ENCODE measurements around the gene GSG1.
A peak's percentile ranks its signal among the peaks of the same experiment; 100 is the strongest.

GSG1 gene

GRCh38 chr12:13044906-13045299, 58.6 kb downstream of the GSG1 start:
- Histone ChIP-seq H3K27ac (replicated peaks) (no peak overlapping the region; the same call in 1 of the 2 replicates), H3K27me3 (ENCODE audit: insufficient read depth, poor library complexity, severe bottlenecking) (no peaks in the 10 kb centered on the region), H3K4me3 (replicated peaks; ENCODE audit: insufficient read depth, low read length) (peak overlapping the region; percentile 100)
- DNase-seq (ENCODE audit: low read depth in 1 of 2, low spot score in 1 of 2): no peak
- TF ChIP-seq SPI1 (IDR thresholded peaks at IDR 0.05; ENCODE audit: borderline replicate concordance, low read depth) (no peak), POLR2AphosphoS5 (IDR thresholded peaks at IDR 0.05; ENCODE audit: low read depth) (no peak), CTCF (IDR thresholded peaks at IDR 0.05; ENCODE audit: insufficient read depth, low read length) (no peak)
- TF ChIP-seq, protein P1, sequence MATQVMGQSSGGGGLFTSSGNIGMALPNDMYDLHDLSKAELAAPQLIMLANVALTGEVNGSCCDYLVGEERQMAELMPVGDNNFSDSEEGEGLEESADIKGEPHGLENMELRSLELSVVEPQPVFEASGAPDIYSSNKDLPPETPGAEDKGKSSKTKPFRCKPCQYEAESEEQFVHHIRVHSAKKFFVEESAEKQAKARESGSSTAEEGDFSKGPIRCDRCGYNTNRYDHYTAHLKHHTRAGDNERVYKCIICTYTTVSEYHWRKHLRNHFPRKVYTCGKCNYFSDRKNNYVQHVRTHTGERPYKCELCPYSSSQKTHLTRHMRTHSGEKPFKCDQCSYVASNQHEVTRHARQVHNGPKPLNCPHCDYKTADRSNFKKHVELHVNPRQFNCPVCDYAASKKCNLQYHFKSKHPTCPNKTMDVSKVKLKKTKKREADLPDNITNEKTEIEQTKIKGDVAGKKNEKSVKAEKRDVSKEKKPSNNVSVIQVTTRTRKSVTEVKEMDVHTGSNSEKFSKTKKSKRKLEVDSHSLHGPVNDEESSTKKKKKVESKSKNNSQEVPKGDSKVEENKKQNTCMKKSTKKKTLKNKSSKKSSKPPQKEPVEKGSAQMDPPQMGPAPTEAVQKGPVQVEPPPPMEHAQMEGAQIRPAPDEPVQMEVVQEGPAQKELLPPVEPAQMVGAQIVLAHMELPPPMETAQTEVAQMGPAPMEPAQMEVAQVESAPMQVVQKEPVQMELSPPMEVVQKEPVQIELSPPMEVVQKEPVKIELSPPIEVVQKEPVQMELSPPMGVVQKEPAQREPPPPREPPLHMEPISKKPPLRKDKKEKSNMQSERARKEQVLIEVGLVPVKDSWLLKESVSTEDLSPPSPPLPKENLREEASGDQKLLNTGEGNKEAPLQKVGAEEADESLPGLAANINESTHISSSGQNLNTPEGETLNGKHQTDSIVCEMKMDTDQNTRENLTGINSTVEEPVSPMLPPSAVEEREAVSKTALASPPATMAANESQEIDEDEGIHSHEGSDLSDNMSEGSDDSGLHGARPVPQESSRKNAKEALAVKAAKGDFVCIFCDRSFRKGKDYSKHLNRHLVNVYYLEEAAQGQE (IDR thresholded peaks at IDR 0.05; ENCODE audit: insufficient replicate concordance, low read depth): peak; percentile 40

DNA sequence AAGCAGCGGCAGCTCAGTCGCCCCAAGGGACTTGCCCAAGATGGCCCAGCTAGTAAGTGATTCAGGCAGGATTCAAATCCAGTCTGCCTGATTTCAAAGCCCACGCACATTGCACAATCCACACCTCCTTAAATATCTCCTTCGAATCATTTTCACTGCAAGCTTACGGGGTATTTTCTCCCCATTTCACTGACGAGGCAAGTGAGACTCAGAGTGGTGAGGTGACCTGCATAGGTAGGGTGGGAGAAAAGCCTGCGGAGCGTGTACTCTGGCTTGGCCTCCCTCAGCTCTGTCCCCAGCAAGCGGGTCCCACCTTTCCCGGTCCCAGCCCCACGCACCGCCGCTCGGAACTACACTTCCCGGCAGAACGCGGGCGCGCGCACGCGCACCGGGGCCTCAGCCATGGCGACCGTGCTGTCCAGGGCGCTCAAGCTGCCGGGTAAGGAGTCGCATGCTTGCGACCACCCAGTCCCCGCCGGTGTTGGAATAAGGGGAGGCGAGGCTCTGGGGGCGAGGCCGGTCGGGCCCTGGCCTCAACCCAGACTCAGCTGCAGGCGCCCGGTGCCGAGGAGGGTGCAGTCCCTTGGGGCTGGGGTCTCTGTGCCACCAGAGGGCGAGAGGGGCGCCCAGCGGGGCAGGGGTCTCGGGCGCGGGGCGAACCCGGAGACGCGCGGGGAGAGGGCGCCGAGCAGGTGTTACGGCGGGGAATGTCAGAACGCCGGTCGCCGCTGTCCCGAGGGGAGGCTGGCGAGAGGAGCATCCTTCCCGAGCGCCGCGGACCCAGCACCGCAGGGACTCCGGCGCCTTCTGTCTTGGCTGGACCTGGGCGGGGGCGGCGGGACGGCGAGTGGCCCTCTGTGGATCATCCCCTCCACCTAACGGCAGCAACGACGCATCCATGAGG, 59.2 kb downstream of the GSG1 start, which contains the start of gene FAM234B:
FAM234B (plus strand) TSS at position 380 of the 904 bp plus-strand sequence; CDS start at position 403, 23 bp downstream.
- no peaks in the 10 kb centered on the region for H3K27me3 ChIP-seq (ENCODE audit: insufficient read depth, poor library complexity, severe bottlenecking)
- H3K27ac ChIP-seq (replicated peaks): peak within 1 kb of the TSS; percentile 61
- H3K4me3 ChIP-seq (replicated peaks; ENCODE audit: insufficient read depth, low read length): peak within 1 kb of the TSS; percentile 100
- TF ChIP-seq SPI1 (IDR thresholded peaks at IDR 0.05; ENCODE audit: borderline replicate concordance, low read depth): no peak
- TF ChIP-seq, protein P1 (IDR thresholded peaks at IDR 0.05; ENCODE audit: insufficient replicate concordance, low read depth): peak; percentile 57
- DNase-seq (ENCODE audit: low read depth in 1 of 2, low spot score in 1 of 2): peak; percentile 55 to 68

GRCh38 chr12:13042666-13043230, 60.7 kb downstream of the GSG1 start:
- no peak overlapping the region for H3K4me3 ChIP-seq (replicated peaks; ENCODE audit: insufficient read depth, low read length)
- TF ChIP-seq, protein P1 (IDR thresholded peaks at IDR 0.05; ENCODE audit: insufficient replicate concordance, low read depth): no peak
- TF ChIP-seq CTCF (IDR thresholded peaks at IDR 0.05; ENCODE audit: insufficient read depth, low read length): no peak
- no peak for TF ChIP-seq GABPA (IDR thresholded peaks at IDR 0.05; ENCODE audit: low read depth)
- no peak for TF ChIP-seq SPI1 (IDR thresholded peaks at IDR 0.05; ENCODE audit: borderline replicate concordance, low read depth)
- no peak for TF ChIP-seq POLR2AphosphoS5 (IDR thresholded peaks at IDR 0.05; ENCODE audit: low read depth)
- H3K27me3 ChIP-seq (ENCODE audit: insufficient read depth, poor library complexity, severe bottlenecking): no peaks in the 10 kb centered on the region
- no peak overlapping the region for H3K27ac ChIP-seq (replicated peaks)
- no peak for DNase-seq (ENCODE audit: low read depth in 1 of 2, low spot score in 1 of 2)
